Naive thymus-derived CD8-positive, alpha-beta T cell (primary cell): ENCODE measurements around the gene RPTOR. TPM values are rescaled to one million over a fixed set of nuclear protein-coding genes. Genes with fewer than 3 reads are reported as not detected.

Source experiments
- ATAC-seq, 2 donors: fragments of 150-1000 bp; cut with Tn5 transposase in 1 of 2; sonication (Bioruptor Pico), chemical (Tn5 transposase) in 1 of 2; 1 replicate in 1 of 2; 2 replicates in 1 of 2; pipeline ENCODE4 v1.10.0; 2021; ENCODE audit warnings: mild to moderate bottlenecking in 2 of 2, moderate library complexity in 2 of 2
- POLR2A ChIA-PET: fragments of 350-600 bp; sonication (Branson Sonifier 250); formaldehyde crosslinking; loops from one replicate; lab custom pipeline; 2021; ENCODE audit warnings: antibody characterized with exemption; lab: Charles Lee
- DNase-seq, 10 donors: peaks; one replicate each; pipeline versions ENCODE4 v3.0.0 to v3.0.0-alpha.2; 2020 to 2022
- H3K27ac Mint-ChIP-seq, 10 donors: one replicate each; pipeline ENCODE4 v1.8.0; 2020 to 2022; ENCODE audit warnings: mild to moderate bottlenecking in 10 of 10, mixed read lengths in 10 of 10, moderate library complexity in 4 of 10, inconsistent platforms in 1 of 10
- H3K27me3 Mint-ChIP-seq, 5 donors: one replicate each; pipeline ENCODE4 v1.8.0; 2021 to 2022; ENCODE audit warnings: mixed read lengths in 5 of 5
- H3K36me3 Mint-ChIP-seq, 3 donors: one replicate each; pipeline ENCODE4 v1.8.0; 2020 to 2022; ENCODE audit warnings: mixed read lengths in 3 of 3, mild to moderate bottlenecking in 2 of 3, inconsistent platforms in 1 of 3
- H3K4me1 Mint-ChIP-seq, 4 donors: one replicate each; pipeline ENCODE4 v1.8.0; 2021 to 2022; ENCODE audit warnings: mixed read lengths in 4 of 4
- H3K4me3 Mint-ChIP-seq, 10 donors: one replicate each; pipeline ENCODE4 v1.8.0; 2020 to 2022; ENCODE audit warnings: mild to moderate bottlenecking in 10 of 10, mixed read lengths in 10 of 10, moderate library complexity in 6 of 10, inconsistent platforms in 1 of 10
- H3K9me3 Mint-ChIP-seq, 9 donors: one replicate each; pipeline ENCODE4 v1.8.0; 2020 to 2022; ENCODE audit warnings: mixed read lengths in 9 of 9, mild to moderate bottlenecking in 3 of 9, inconsistent platforms in 1 of 9, moderate library complexity in 1 of 9
- polyA plus RNA-seq, 3 donors: library from polyadenylated mRNA; unstranded; fragments of 300-500 nt; fragmentation: Illumina TruSeq; gene quantifications; one replicate each; pipeline ENCODE4 v1.2.3, GENCODE V29; 2021
- total RNA-seq, 8 experiments: library from RNA in 2 of 8; stranded (reverse) in 2 of 8; gene quantifications; one replicate each; pipeline ENCODE4 v1.2.3 and lab custom pipeline; 2021 to 2026

Gene RPTOR
- total and polyA plus RNA-seq, 5 experiments from 2014 or later = 5.3 to 53.9 (median 10.2) TPM

GRCh38 chr17:80942423-80943345 is 398.0 kb downstream of the RPTOR start:
- Mint-ChIP-seq H3K9me3 (no peaks in the 10 kb centered on the region), H3K27ac (peak overlapping the region in 1 of 10 donors; percentile 73), H3K4me3 (no peak overlapping the region), H3K27me3 (no peaks in the 10 kb centered on the region), H3K36me3 (peaks cover 10 to 38% (median 24%) of the 10 kb centered on the region in 3 donors), H3K4me1 (peaks cover 14 to 31% (median 20%) of the 10 kb centered on the region in 4 donors)
- POLR2A ChIA-PET = no interaction called here
- ATAC-seq (no peak), DNase-seq (peak in 1 of 10 donors; percentile 38)

GRCh38 chr17:80943346-80944145 is 398.9 kb downstream of the RPTOR start:
- no peak overlapping the region for H3K27ac Mint-ChIP-seq
- DNase-seq (peak in 1 of 10 donors; percentile 49), ATAC-seq (no peak)
- POLR2A ChIA-PET = no interaction called here
- peaks cover 10 to 42% (median 26%) of the 10 kb centered on the region in 3 donors for H3K36me3 Mint-ChIP-seq
- peaks cover 8 to 24% (median 13%) of the 10 kb centered on the region in 4 donors for H3K4me1 Mint-ChIP-seq
- H3K9me3 Mint-ChIP-seq = no peaks in the 10 kb centered on the region
- H3K4me3 Mint-ChIP-seq = no peak overlapping the region
- H3K27me3 Mint-ChIP-seq = no peaks in the 10 kb centered on the region

- POLR2A ChIA-PET = no interaction called here
- ATAC-seq (no peak), DNase-seq (peak in 1 of 10 donors; percentile 44)
- Mint-ChIP-seq H3K4me3 (no peak overlapping the region), H3K36me3 (peaks cover 10 to 42% (median 26%) of the 10 kb centered on the region in 3 donors), H3K27me3 (no peaks in the 10 kb centered on the region), H3K27ac (peak overlapping the region in 1 of 10 donors; percentile 59), H3K4me1 (peaks cover 3 to 16% (median 5%) of the 10 kb centered on the region in 4 donors), H3K9me3 (no peaks in the 10 kb centered on the region)
Measured at GRCh38 chr17:80944326-80944725, 399.7 kb downstream of the RPTOR start.

GRCh38 chr17:80945736-80946135 is 401.1 kb downstream of the RPTOR start:
- peaks cover 0 to 11% (median under 1%) of the 10 kb centered on the region in 4 donors for H3K4me1 Mint-ChIP-seq
- no peak overlapping the region for H3K4me3 Mint-ChIP-seq
- ATAC-seq = no peak
- no peaks in the 10 kb centered on the region for H3K27me3 Mint-ChIP-seq
- H3K27ac Mint-ChIP-seq = peak overlapping the region in 1 of 10 donors; percentile 7
- H3K36me3 Mint-ChIP-seq = peaks cover 10 to 51% (median 29%) of the 10 kb centered on the region in 3 donors
- H3K9me3 Mint-ChIP-seq = no peaks in the 10 kb centered on the region
- POLR2A ChIA-PET = no interaction called here
- peak in 1 of 10 donors; percentile 57 for DNase-seq

GRCh38 chr17:80946449-80946848 is 401.8 kb downstream of the RPTOR start:
- H3K4me1 Mint-ChIP-seq = peaks cover 0 to 7% (median under 1%) of the 10 kb centered on the region in 4 donors
- H3K4me3 Mint-ChIP-seq = no peak overlapping the region
- H3K27ac Mint-ChIP-seq = no peak overlapping the region
- H3K27me3 Mint-ChIP-seq = no peaks in the 10 kb centered on the region
- H3K36me3 Mint-ChIP-seq = peaks cover 10 to 49% (median 29%) of the 10 kb centered on the region in 3 donors
- peak in 1 of 10 donors; percentile 35 for DNase-seq
- ATAC-seq = no peak
- POLR2A ChIA-PET = no interaction called here
- H3K9me3 Mint-ChIP-seq = no peaks in the 10 kb centered on the region

GRCh38 chr17:80947200-80947940 is 402.7 kb downstream of the RPTOR start:
- DNase-seq (peak in 1 of 10 donors; percentile 31), ATAC-seq (no peak)
- Mint-ChIP-seq H3K27ac (peak overlapping the region in 1 of 10 donors; percentile 56), H3K36me3 (peaks cover 10 to 46% (median 27%) of the 10 kb centered on the region in 3 donors), H3K4me1 (peaks cover 0 to 4% (median under 1%) of the 10 kb centered on the region in 4 donors), H3K27me3 (no peaks in the 10 kb centered on the region), H3K4me3 (no peak overlapping the region), H3K9me3 (no peaks in the 10 kb centered on the region)
- POLR2A ChIA-PET = no interaction called here

- Mint-ChIP-seq H3K36me3 (peaks cover 10 to 48% (median 26%) of the 10 kb centered on the region in 3 donors), H3K4me3 (peak overlapping the region in 1 of 10 donors; percentile 63), H3K27ac (no peak overlapping the region), H3K27me3 (no peaks in the 10 kb centered on the region), H3K9me3 (no peaks in the 10 kb centered on the region), H3K4me1 (peaks cover 0 to 4% (median under 1%) of the 10 kb centered on the region in 4 donors)
- DNase-seq (peak in 1 of 10 donors; percentile 48), ATAC-seq (no peak)
- POLR2A ChIA-PET = no interaction called here
Measured at GRCh38 chr17:80948019-80948975, 403.7 kb downstream of the RPTOR start.

- Mint-ChIP-seq H3K36me3 (peaks cover 10 to 51% (median 26%) of the 10 kb centered on the region in 3 donors), H3K4me3 (no peak overlapping the region), H3K9me3 (no peaks in the 10 kb centered on the region), H3K27me3 (no peaks in the 10 kb centered on the region), H3K4me1 (peaks cover 0 to 9% (median under 1%) of the 10 kb centered on the region in 4 donors), H3K27ac (no peak overlapping the region)
- peak in 1 of 10 donors; percentile 45 for DNase-seq
- POLR2A ChIA-PET = no interaction called here
- no peak for ATAC-seq
Measured at GRCh38 chr17:80948976-80949450, 404.4 kb downstream of the RPTOR start.

- H3K27me3 Mint-ChIP-seq = no peaks in the 10 kb centered on the region
- peak overlapping the region in 2 of 10 donors; percentile 34 to 56 for H3K27ac Mint-ChIP-seq
- H3K4me3 Mint-ChIP-seq = no peak overlapping the region
- DNase-seq = peak in 1 of 10 donors; percentile 49
- H3K36me3 Mint-ChIP-seq = peaks cover 10 to 46% (median 27%) of the 10 kb centered on the region in 3 donors
- ATAC-seq = no peak
- POLR2A ChIA-PET = no interaction called here
- H3K4me1 Mint-ChIP-seq = peaks cover 0 to 8% (median under 1%) of the 10 kb centered on the region in 4 donors
- H3K9me3 Mint-ChIP-seq = no peaks in the 10 kb centered on the region
Measured at GRCh38 chr17:80949451-80950421, 405.1 kb downstream of the RPTOR start.

GRCh38 chr17:80950466-80951120 is 406.0 kb downstream of the RPTOR start:
- DNase-seq = peak in 1 of 10 donors; percentile 48
- no peak for ATAC-seq
- Mint-ChIP-seq H3K27ac (peak overlapping the region in 2 of 10 donors; percentile 34 to 56), H3K9me3 (no peaks in the 10 kb centered on the region), H3K4me3 (no peak overlapping the region), H3K36me3 (peaks cover 10 to 50% (median 31%) of the 10 kb centered on the region in 3 donors), H3K27me3 (no peaks in the 10 kb centered on the region), H3K4me1 (peaks cover 0 to 14% (median under 1%) of the 10 kb centered on the region in 4 donors)
- POLR2A ChIA-PET = no interaction called here
